SU-DHL-6 (cell line): ENCODE results near the gene LRIG1.

Source experiments
- CTCF ChIP-seq: fragments of 200-600 bp; sonication (generic); IDR thresholded peaks from one replicate; pipeline ENCODE4 v1.5.1; 2017; ENCODE audit warnings: antibody characterized with exemption, mild to moderate bottlenecking, low read length, moderate library complexity; ENCODE audit not compliant: insufficient read depth, poor library complexity, severe bottlenecking
- EZH2phosphoT487 ChIP-seq: fragments of 200-600 bp; sonication (generic), shearing (Covaris generic); conservative IDR thresholded peaks from 2 replicates; pipeline ENCODE4 v1.6.1; 2018; ENCODE audit warnings: mild to moderate bottlenecking, antibody characterized with exemption, low read length, moderate library complexity, mixed read lengths

GRCh38 chr3:66395635-66396034, 105.2 kb downstream of the LRIG1 start:
- TF ChIP-seq CTCF = no peak
- TF ChIP-seq EZH2phosphoT487 = no peak
